ENCODE results near the gene IRF7.

Gene IRF7

GRCh38 chr11:606245-606644 is 9.5 kb downstream of the IRF7 start:
- peak in 2 of 3 experiments; percentile 34 to 55 for DNase-seq

- no peak for DNase-seq
Observed at GRCh38 chr11:605286-606129, 10.2 kb downstream of the IRF7 start.

GRCh38 chr11:603154-603553 is 12.6 kb downstream of the IRF7 start:
- no peak for DNase-seq

GRCh38 chr11:601573-602245 is 14.0 kb downstream of the IRF7 start:
- no peak for DNase-seq

DNA sequence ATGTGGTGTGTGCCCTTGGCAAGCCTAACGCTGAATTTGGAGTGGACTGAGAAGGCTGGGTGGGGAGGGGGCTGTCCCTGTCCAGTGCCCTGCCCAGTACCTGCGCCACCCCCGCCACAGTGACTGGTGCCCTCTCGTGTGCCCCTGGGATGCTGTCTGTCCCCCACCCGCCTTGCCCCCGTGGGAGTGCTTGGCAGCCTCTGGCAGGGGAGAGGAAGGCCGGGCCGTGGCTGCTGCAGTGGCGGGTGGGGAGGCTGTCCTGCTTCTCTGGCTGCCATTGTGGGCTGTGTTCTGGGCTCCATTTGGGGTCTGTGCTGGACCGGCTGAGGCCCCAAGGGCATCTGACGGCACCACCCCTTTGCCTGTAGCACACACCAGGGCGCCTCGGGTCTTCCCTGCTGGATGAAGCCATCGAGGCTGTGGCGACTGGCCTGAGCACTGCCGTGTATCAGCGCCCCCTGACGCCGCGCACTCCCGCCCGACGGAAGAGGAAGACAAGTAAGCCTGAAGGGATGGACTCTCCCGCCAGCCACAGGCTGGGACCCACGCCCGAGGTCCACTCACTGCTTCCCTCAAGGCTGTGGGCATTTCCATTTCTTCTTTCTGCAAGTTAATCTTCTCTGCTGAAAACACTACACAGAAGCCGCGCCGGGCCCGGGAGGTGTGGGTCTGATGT is 17.6 kb downstream of the IRF7 start:
- no peak for DNase-seq

GRCh38 chr11:597166-597725 is 18.5 kb downstream of the IRF7 start:
- DNase-seq: no peak

- DNase-seq: no peak
Observed at GRCh38 chr11:596374-596773, 19.4 kb downstream of the IRF7 start.

GRCh38 chr11:595400-595799 is 20.4 kb downstream of the IRF7 start:
- no peak for DNase-seq

GRCh38 chr11:593347-593746 is 22.4 kb downstream of the IRF7 start:
- DNase-seq: no peak

DNA sequence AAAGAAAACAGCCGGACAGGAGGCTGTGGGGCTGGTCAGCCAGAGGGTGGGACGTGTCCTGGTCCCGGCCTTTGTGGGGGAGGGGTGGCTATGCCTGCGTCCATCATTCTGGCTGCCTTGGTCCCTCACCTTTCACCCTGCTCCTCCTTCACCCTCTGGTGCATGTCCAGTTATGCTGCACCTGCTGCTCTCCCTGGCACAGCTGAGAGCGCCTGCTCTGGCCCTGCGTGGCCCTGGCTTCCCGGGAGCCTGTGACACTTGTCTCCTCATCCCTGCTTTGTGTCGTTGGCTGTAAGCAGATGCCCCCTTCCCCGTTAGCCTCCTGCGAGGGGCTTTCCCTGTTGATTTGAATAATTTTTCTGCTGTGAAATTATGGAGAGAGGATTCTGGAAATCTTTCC is 22.8 kb downstream of the IRF7 start:
- DNase-seq: no peak

DNA sequence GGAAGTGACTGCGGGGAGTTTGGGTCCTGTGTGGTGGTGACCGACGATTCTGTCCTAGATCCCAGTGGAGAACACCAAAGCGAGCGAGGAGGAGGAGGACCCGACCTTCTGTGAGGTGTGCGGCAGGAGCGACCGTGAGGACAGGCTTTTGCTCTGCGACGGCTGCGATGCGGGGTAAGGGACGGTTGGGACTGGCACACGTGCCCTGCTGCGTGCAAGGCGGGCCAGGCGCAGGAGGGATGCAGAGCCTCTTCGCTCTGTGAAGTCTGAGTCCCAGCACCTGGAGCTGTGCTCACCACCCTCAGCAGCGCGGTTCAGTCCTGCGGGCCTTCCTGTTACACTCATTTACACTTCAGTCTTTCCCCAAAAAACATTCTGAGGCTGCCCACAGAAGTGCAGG is 23.2 kb downstream of the IRF7 start:
- DNase-seq: no peak

DNA sequence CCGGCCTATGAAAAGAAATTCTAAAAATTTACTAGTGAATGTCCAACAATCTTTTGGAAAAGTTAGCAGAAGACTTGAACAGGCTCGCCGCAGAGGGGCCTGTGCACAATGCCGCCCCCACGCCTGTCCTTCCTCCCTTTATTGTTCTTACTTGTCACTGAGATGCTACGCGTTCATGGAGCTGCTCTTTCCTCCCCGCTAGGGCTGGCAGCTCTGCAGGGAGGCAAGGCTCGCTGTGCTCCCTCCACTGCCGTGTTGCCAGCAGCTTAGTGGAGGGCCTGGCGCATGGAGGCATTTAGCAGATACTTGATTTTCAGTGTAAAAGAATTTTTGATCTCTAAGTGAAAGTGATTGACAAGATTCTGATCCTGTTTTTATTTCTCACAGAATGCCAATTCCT is 24.8 kb downstream of the IRF7 start:
- no peak for DNase-seq

DNA sequence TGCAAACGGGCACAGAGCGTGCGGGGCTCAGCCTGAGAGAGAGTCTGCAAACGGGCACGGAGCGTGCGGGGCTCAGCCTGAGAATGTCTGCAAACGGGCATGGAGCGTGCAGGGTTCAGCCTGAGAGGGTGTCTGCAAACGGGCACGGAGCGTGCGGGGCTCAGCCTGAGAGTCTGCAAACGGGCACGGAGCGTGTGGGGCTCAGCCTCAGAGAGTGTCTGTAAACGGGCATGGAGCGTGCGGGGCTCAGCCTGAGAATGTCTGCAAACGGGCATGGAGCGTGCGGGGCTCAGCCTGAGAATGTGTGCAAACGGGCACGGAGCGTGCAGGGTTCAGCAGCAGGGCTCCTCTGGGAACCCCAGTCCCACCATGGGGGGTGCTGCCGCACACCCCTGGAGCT is 26.0 kb downstream of the IRF7 start:
- no peak for DNase-seq

DNA sequence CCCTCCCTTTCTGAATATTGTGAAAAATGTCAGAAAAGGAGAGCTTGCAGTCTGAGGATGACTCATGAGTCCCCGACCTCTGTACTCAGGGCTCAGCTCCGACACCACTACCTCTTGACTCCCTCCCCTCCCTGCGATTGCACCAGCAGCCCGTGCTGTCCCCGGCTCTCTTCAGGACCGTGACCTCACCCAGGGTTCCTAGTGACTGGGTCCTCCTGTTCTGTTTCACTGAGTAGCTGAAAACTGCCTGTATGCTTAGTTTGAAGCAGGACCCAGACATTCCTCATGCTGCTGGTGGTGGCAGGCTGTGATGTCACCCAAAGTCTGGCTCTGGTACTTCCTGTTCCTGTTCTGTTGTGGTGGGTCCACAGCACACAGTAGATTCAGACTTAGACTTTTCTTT is 27.8 kb downstream of the IRF7 start:
- no peak for DNase-seq

- DNase-seq: no peak
Observed at GRCh38 chr11:587546-587945, 28.2 kb downstream of the IRF7 start.

- DNase-seq: no peak
Observed at GRCh38 chr11:586376-587316, 29.1 kb downstream of the IRF7 start.

DNA sequence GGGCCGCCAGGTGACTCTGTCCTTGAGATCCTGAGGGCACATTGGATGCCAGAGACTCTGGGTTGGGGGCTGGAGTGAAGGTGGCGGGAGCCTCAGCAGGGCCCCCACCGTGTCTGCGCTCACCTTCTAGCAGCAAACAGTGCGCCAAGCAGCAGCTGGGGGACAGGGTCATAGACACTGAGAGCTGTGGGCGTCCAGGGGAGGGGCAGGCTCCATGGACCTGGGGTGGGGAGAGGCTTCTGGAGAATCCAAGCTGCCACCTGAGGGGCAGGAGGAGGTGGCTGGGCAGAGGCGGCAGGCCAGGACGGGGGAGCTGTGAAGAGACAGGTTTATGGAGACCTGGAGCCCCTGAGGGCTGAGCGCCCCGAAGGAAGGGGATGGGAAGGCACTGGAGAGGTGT is 31.5 kb downstream of the IRF7 start:
- DNase-seq: no peak

- no peak for DNase-seq
Observed at GRCh38 chr11:581752-582151, 34.0 kb downstream of the IRF7 start.

GRCh38 chr11:581342-581741 is 34.4 kb downstream of the IRF7 start:
- DNase-seq: no peak

GRCh38 chr11:579830-580601 is 35.7 kb downstream of the IRF7 start:
- no peak for DNase-seq

- no peak for DNase-seq
Observed at GRCh38 chr11:578276-579035, 37.3 kb downstream of the IRF7 start.

Measured in NCI-H1417 (cell line).